Left lobe of liver (tissue), 2 donors: ENCODE measurements around the gene SLC48A1. TPM values are rescaled to one million over a fixed set of nuclear protein-coding genes. Genes with fewer than 3 reads are reported as not detected.

Experiments used
- ATAC-seq: fragments of 200-7000 bp; cut with Tn5 transposase; one replicate; pipeline ENCODE4 v1.9.1; 2020; ENCODE audit warnings: mild to moderate bottlenecking, moderate library complexity
- DNase-seq: peaks from one replicate; pipeline ENCODE4 v3.0.0-alpha.2; 2020; ENCODE audit warnings: low spot score
- total RNA-seq: library from RNA; stranded (reverse); gene quantifications from one replicate; pipeline ENCODE4 v1.2.1, GENCODE V29; 2021
- donor health status: DM: no; HTN: no; CAD: no; lungs with moderate emphysema.
- donor health status: DM: no; HTN: yes; CAD: no.

Gene SLC48A1
- total RNA-seq, result 14.1 TPM

DNA sequence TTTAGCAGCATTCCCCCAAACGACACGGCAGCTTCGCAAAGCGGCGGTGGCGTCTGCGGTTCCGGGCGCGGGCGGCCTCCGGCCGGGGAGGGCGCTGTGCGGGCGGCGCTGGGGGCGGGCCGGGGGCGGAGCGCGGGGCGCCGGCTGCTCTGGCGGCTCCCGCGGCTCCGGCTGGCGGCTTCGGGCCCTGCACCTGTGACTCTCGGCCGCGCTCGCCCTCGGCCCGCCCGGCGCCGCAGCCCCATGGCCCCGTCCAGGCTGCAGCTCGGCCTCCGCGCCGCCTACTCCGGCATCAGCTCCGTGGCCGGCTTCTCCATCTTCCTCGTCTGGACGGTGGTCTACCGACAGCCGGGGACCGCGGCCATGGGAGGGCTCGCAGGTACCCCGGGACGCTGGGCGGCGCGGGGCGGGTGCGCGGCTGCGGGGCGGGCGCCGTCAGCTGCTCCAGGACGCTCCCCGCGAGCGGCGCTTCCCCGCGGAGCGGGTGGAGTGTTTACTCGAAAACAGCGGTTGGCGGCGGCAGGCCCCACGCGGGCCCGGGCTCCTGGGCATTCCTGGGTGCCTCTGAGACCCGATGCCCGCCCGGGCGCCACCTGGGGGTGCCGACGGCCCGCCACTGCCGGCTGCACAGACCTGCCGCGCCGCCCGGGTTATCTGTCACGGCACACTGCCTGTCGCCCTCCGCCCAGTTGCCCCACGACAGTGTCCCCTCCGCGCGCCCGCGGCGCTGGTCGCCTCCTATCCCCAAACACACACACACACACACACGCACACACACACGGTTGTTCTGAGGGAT is at the start of gene SLC48A1:
TSS of gene SLC48A1 (plus strand) at position 177 of the 796 bp plus-strand sequence. CDS start at position 244, 67 bp downstream.
- DNase-seq, result peak; percentile 84
- ATAC-seq, result peak; percentile 90

DNA sequence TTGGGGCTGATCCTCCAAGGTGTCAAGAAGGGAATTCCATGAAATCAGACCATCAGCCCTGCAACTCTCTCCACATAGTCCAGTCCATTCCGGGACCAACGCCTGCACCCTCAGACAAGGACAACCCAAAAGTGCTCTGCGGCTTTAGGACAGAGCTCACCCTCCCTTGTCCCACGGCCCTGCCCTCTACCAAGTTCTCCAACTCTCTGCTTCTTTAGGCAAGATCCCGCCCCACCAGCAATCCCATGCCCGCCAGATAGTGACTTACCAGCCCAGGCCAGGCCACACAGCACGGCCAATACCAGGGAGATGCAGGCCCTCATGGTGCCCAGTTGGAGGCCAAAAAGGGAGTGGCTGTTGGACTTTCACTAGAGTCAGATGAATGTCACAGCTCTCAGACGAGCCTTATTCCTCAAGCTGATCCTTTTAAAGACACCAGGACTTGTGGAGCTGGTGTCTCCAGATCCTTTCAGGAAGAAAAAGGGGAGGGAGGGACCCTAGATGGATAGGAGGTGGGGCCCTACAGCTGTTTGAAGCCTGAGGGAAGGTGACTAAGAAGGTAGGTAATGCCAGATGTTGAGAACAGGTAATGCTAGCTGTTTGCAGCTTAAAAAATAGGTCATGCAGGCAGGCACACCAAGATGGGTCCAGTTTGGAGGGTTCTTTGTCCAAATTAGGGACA is 47.8 kb upstream of the SLC48A1 start, which contains the start of gene ENDOU:
TSS of gene ENDOU (minus strand) at position 400 of the 682 bp plus-strand sequence. CDS start at position 323, 77 bp downstream.
- no peak for ATAC-seq
- no peak for DNase-seq

DNA sequence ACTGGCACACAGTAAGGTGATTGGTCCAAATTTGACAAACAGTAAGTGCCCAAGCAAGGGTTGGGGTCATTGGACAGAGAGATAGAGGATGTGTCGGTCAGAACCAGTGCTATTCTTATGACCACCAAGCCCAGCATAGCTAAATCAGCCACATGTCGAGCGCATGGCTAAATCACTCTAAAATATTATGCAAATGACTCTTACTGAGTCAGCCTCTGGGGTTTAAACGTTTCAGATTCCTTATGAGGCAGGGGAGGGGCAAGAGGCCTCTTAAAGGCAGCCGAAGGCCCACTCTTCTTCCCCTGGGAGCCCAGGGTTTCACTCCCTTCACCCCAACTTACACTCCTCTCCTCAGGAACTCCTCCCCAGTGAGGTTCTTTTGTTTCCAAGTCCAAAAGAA is 47.1 kb upstream of the SLC48A1 start:
- no peak for ATAC-seq
- DNase-seq, result no peak

DNA sequence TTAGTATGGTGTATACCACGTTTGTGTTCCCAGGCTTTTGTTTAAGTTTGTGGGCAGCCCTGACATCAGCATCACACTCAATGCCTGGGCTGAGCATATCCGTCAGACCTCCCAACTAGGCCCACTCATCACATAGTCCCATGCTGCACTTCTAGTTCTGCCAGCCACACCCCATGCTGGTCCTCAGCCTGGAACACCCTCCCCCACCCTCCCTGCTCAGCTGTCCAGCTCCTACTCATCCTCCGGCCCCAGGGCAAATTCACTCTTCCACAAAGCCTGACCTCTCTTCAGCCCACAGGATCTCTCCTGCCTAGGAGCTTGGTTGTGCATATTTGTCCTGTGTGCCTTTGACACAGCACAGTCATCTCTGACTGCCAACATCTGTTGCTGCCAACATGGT is 43.8 kb upstream of the SLC48A1 start:
- ATAC-seq (peak; percentile 63), DNase-seq (no peak)

DNA sequence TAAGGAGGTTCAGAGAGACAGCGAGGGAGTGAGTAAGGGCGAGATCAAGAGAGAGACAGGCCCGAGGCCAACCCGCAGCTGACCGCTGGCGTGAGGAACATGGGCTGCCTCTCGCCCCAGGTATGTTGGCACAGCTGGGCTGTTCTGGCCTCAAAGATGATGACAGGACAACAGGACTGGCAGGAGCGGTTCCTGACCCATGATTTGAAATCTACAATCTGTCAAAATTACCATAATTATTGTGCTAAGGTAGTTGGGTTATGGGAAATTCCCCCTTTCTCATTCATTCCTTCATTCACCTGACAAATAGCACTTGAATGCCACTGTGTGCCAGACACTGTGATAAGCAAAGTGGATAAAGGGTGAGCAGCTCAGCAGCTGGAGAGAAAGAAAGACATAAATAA is 42.7 kb upstream of the SLC48A1 start:
- peak; percentile 60 for ATAC-seq
- no peak for DNase-seq

DNA sequence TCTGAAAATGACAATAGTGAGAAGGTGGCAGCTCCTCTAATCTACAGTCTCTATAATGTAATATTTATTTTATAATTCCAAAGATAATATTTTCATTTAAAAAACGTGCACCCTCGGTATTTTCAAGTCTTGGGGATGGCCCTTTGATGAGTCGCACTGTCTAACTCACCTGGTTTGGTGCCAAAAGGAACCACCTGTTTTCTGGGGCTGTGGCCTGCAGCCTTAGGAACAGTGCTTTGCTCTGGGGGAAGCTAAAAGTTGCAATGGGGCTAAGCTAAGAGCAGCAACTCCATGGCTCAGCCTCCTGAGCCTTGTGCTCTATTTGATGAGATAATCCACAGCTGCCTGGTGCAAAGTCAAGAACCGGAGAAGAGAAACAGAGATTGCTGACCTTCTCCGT is 41.3 kb upstream of the SLC48A1 start:
- no peak for ATAC-seq
- no peak for DNase-seq

DNA sequence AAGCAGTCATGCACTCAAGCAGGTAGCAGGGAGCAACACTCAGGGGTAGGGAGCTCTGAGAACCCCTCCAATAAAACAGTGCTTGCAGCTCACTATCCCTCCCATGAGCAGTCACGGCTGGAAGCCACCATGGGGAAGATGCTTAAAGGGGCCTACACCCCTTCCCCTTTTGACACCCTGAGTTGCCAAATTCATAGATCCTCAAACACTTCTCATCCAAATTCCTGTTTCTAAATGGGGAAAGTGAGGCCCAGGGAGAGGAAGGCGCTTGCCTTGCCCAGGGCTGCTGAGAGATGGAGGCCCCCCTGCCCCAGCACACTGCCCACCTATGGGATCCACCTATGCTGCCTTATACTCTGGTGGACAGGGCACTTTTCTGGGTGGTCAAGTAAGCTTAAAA is 40.5 kb upstream of the SLC48A1 start:
- DNase-seq (no peak), ATAC-seq (no peak)

DNA sequence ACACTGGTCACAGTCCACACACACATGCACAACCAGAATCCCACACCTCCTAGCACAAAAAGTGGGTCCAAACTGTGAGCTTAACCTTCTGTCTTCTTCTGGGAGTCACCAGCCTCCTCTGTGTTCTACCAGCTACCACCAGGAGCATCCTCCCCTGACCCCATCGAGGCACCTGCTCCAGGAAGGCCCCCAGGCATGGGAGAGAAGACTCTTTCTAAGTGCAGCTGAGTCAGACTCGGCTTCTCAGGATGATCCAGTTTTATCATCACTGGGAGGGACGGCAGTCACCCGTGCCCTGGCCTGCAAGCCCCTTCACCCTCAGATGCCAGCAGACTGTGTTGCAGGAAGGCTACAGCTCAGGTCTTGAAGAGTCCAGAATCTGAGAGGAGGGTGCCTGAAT is 39.9 kb upstream of the SLC48A1 start:
- no peak for DNase-seq
- ATAC-seq, result no peak

DNA sequence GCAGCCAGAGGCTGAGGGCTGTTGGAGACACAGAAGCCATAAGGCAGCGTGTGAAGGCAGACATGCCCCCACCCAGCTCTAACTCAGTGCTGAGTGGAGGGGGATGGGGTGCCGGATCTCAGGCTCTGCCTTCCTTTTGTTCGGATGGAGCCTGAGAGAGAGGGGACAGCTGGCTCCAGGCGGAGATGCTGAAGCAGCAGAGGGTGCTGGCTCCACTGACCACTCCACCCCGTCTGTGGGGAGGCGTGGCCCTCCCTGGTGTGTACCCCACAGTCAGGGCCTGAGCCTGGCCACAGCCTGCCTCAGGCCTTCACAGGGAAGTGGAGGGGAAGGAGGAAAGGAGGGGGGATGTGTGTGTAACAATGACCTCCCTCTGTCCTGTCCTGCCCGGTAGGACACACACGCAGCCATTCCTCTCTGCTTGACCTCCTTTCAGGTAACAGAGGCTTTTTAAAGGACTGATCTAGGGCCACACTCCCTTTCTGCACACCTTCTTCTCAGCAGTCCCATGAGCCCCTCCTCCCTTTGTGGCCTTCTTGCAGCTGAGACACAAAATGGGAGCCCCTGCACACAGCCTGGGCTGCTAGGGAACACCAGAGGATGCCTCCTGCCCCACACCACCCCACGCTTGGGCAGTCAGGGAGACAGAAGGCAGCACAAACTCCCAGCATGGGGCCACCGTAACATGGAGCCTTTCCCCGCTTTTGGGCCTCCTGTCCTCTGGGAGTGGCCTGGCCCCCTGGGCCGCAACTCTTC is 38.1 kb upstream of the SLC48A1 start:
- ATAC-seq, result no peak
- no peak for DNase-seq

DNA sequence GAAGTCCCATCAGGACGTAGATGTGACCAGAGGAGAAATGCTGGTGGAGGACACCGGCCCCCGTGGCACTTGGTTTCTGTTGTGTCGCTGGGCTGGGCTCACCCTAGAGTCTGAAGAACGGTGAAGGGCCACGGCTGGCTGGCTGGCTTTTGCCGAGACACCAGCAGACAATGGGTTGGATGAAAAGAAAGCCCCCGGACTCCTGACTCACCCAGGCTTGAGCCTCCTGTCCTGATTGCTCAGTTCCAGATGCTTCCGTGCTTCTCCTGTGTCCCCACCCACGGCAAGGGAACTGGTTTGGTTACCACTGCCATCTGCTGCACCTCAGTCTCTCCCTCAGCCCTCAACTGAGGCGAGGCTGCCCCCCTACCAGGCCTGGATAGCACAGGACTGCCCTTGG is 37.4 kb upstream of the SLC48A1 start:
- no peak for ATAC-seq
- no peak for DNase-seq

DNA sequence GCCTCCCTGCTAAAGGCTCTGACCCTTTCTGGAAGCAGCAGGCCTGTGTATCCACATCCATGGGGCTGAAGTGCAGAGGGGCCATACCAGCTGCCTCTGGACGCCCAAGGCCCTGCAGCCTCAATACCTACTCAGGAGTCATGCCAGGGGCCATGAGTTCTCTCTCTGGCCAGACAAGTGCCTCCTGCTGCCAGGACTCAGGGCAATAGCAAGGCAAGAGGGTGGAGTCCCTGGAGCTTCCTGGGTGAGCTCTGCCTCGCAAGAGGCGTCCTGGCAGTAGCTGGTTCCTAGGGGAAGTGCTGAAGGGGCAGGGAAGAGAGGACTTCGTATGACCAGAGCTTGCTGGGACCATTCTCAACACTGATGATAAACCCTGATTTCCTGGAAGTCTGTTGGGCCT is 36.8 kb upstream of the SLC48A1 start:
- DNase-seq (no peak), ATAC-seq (no peak)

DNA sequence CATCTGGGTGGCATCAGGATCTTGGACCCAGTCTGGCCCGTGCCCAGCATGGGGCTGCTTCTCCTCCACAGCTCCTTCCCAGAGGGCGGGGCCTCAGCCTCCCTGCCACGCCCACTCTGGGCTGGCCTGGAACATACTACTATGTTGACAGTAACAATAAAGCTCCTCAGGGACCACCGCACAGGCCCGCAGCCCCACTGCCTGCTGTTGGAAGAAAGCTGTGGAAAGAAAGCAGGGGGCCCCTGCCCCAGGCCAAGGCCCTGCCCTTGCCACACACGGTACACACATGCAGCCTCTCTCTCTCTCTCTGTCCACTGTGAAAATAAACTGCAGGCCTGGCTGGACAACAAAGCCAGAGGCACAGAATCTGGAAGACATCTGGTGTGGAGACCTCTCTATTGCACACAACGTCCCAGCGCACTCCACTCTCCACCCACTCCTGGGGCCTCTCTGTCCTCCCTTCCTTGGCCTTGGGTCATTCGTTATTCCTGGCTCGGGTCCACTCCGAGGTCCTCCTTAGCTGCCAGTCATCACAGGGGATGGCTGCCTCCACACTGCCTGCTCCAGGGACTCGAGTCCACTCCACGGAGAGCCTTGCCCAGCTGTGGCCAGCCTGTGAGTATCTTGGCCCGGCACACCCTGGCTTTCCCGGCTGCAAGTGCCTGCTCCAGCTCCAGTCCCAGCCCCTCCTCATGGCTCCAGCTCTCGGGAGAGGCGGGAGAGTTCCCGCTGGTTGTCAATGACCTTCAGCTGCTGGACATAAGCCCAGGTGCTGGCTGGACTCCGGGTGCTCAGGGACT is 36.0 kb upstream of the SLC48A1 start:
- DNase-seq (peak; percentile 91), ATAC-seq (peak; percentile 90)

DNA sequence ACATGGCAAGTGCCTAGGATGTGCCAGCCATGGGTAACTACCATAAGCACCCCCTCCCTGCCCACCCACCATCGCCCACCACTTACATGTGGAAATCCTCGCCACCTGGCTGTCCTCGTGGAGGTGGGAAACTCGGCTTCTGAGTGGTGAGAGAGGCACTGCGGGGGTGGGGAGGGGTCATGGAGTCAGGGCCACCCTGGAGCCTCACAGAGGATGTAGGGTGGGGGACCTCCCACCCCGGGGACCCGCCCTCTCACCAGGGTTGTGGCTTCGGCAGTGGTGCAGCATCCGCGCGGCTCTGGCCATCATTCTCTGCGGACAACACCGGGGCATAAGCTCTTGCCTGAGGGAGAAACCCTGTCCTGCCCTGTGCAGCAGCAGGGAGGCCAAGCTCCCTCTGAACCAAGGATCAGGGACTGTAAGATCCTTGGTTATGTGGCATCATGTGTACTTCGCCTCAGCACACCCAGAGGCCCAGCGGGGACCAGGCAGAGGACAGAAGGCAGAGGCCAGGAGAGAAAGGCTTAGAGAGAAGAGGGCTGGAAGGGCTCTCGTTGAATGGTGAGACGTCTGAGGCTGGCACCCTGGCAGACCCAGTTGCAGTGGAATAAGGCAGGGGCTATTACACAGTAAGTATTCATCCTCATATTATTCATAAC is 35.0 kb upstream of the SLC48A1 start:
- no peak for ATAC-seq
- no peak for DNase-seq

DNA sequence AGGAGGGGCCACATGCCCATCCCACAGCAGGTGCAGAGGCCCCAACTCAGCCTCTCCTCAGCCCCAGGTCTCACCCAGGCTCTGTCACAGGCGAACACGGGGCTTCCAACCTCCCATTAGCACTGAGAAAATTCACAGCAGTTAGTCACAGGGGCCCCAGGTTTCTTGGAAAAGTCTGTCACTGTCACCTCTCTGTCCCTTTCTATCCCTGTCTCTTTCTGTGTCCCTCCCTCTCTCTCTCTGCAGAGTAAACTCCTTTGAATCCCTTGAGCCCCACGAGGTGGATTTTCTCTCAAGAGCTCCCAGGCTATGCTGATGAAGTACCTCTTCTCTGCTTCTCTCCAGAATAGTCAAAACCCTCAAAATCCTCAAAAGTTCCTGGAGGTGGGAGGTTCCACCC is 33.7 kb upstream of the SLC48A1 start:
- DNase-seq (no peak), ATAC-seq (no peak)

DNA sequence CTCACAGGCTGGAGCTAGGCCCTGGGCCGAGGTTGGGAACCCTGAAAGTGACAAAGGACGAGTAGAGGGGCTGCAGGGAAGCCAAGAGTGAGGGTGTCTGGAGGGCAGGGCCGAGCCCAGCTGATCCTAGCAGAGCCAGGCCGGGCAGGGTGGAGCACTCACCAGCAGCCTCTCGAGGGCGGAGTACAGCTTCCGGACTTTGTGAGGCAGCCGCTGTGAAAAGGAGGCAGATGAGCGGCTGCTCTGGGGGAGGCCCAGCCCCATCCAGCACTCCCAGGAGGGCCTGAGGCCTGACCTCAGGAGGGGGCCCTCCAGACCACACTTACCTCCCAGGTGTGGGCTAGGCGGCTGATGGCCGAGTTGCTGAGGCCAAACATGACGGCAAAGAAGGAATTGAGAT is 33.1 kb upstream of the SLC48A1 start:
- DNase-seq, result no peak
- ATAC-seq, result no peak

DNA sequence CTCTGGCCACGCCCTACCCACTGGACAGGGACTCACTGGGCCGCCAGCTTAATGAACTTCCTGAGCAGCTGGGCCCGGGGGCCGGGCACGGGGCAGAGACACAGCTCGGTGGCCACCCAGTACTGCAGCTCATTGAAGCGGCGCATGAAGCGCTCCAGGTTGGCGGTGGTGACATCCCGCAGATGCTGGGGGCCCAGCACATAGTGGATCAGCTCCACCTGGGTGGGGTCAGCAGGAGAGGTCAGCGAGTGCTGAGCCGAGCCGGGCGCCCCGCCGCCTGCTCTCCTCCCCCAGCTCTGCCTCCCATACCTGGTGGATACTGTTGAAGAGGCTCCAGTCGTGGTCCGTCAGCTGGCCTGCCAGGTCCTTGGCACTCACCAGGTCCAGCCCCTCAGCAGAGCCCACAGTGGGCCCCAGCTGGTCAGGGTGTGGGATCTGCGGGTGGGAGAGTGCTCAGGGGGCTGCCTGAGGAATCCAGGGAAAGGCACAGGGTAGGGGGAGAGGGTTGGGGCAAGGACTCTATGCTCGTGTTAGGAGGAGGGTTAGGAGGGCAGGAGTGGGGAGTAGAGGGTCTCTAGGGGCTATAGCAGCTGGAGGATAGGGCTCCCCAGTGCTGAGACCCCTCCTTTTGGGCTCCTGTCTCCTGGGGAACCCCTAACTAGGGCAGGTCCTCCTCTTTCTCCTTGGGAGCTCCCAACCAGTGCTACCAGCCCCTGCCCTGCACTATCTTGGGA is 32.3 kb upstream of the SLC48A1 start:
- DNase-seq (no peak), ATAC-seq (no peak)

DNA sequence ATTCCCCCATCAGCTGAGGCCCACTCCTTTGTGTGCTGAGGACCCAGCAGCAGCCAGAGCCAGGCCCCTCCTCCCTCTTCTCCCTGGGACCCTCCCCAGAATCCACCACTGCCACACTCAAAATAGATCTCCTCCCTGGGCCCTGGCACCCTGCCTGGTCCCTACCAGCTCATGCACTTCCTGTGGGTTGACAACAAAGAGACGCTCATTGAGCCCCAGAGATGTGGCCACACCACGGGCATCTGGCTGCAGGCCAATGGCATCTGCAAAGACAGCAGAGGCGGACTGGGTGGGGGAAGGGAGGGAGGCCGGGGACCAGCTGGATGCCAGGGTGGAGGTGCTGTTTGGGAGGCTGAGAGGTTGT is 31.7 kb upstream of the SLC48A1 start:
- ATAC-seq, result no peak
- no peak for DNase-seq

DNA sequence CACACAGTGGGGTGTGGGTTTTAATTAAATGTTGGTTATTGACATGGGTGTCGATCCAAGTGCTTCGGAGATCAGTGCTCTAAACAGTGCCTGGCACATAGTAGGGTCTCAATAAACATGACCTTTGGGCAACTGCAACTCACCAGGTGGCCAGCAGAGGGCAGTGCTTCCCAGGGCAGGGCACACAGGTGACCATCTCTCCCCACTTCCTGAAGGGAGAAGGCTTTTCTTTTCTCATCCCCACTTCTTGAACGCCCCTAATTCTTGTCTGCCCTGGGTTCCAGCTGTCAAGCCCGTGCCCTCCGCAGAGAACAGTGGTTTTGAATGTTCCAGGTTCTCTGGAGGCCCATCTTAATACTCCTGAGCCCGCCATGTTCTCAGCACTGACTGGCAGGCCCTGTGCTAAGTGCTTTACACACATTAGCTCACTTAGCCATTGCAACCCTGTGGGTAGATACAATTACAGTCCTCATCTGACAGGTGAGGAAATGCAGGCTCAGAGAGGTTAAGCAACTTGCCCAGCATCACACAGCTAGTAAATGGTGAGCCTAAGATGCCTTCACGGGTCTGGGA is 30.7 kb upstream of the SLC48A1 start:
- ATAC-seq (peak; percentile 42), DNase-seq (peak; percentile 61)

DNA sequence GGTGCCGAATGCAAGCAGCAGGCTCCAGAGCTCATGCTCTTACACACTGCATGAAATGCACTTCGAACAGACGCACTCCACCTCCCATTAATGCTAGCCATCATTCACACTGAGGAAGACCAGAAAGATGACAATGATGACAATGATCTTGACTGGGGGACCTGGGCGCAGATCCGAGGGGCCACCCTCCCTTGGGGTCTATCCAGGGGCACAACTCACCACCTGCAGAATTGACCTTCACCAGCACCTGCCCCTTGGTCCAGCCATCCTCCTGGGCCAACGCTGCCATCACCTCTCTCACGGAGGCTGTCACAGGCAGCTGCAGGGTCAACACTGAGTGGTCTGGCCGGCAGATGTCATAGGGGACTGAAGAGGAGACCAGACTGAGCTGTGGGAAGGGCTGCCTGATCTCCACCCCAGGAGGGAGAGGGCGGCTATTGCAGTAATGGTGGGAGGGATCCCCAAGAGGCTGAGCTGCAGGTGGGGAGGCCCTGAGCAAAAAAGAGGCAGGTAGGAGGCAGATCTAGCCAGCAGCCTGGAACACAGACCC is 29.7 kb upstream of the SLC48A1 start:
- ATAC-seq (no peak), DNase-seq (no peak)
